K562 (cell line): ENCODE measurements around the gene TLE3. TPM values are rescaled to one million over a fixed set of nuclear protein-coding genes. Genes with fewer than 3 reads are reported as not detected.

Experiments
- ATF7 ChIP-seq: fragments of 450-650 bp; IDR thresholded peaks from 2 replicates; pipeline ENCODE4 v1.7.1; 2014; ENCODE audit warnings: mild to moderate bottlenecking, moderate library complexity
- BMI1 ChIP-seq: fragments of 150-350 bp; IDR thresholded peaks from 2 replicates; pipeline ENCODE4 v1.6.1; 2014; ENCODE audit warnings: low read length
- CHD1 ChIP-seq: fragments of 200-600 bp; sonication (generic); IDR thresholded peaks from one replicate; pipeline ENCODE4 v1.6.1; 2012; ENCODE audit warnings: mild to moderate bottlenecking, moderate library complexity, low read length, inconsistent platforms
- CSDE1 ChIP-seq, 2 experiments: fragments of 450-650 bp; IDR thresholded peaks; 2 replicates each; pipeline ENCODE4 v1.6.1; 2016; ENCODE audit warnings: mild to moderate bottlenecking in 1 of 2
- E2F4 ChIP-seq: sonication (generic); formaldehyde crosslinking; IDR thresholded peaks from 2 replicates; pipeline ENCODE4 v1.8.0; 2022; ENCODE audit warnings: mild to moderate bottlenecking, low read depth, missing genetic modification reagents
- FOXA3 ChIP-seq, 2 experiments: fragments of 450-650 bp in 1 of 2; sonication (generic) in 1 of 2; formaldehyde crosslinking; IDR thresholded peaks in 1 of 2; conservative IDR thresholded peaks in 1 of 2; 2 replicates each; pipeline versions ENCODE4 v1.4.0 to v1.8.0; 2020 to 2022; ENCODE audit warnings: mild to moderate bottlenecking in 2 of 2, missing genetic modification reagents in 1 of 2
- HOXB6 ChIP-seq: fragments of 250-450 bp; sonication (Bioruptor Pico); IDR thresholded peaks from 2 replicates; pipeline ENCODE4 v1.5.1; 2022; ENCODE audit warnings: mild to moderate bottlenecking, borderline replicate concordance
- KLF1 ChIP-seq: fragments of 450-650 bp; IDR thresholded peaks from 2 replicates; pipeline ENCODE4 v1.6.1; 2016; ENCODE audit warnings: missing genetic modification characterization, missing compliant biosample characterization
- NELFE ChIP-seq: IDR thresholded peaks from 2 replicates; pipeline ENCODE4 v1.6.1; 2011; ENCODE audit warnings: mild to moderate bottlenecking; ENCODE audit not compliant: insufficient read depth, insufficient read length
- NFYB ChIP-seq: IDR thresholded peaks from 2 replicates; pipeline ENCODE4 v1.6.1; 2011; ENCODE audit warnings: mild to moderate bottlenecking, moderate library complexity; ENCODE audit not compliant: insufficient read length; ENCODE audit errors: extremely low read depth
- OTX1 ChIP-seq: fragments of 450-650 bp; formaldehyde crosslinking; IDR thresholded peaks from 2 replicates; pipeline ENCODE4 v1.4.0; 2022; ENCODE audit warnings: mild to moderate bottlenecking
- POLR2A ChIP-seq: fragments of 450-650 bp; conservative IDR thresholded peaks from 2 replicates; pipeline ENCODE4 v1.6.1; 2016
- RFX7 ChIP-seq: fragments of 250-450 bp; sonication (Bioruptor Pico); IDR thresholded peaks from 2 replicates; pipeline ENCODE4 v1.5.1; 2021; ENCODE audit warnings: mild to moderate bottlenecking
- SMAD3 ChIP-seq: fragments of 450-650 bp; formaldehyde crosslinking; conservative IDR thresholded peaks from 2 replicates; pipeline ENCODE4 v1.4.0; 2020; ENCODE audit warnings: mild to moderate bottlenecking
- SREBF1 ChIP-seq: fragments of 150-350 bp; IDR thresholded peaks from 2 replicates; pipeline ENCODE4 v1.6.1; 2014; ENCODE audit warnings: antibody characterized with exemption, low read depth, low read length, borderline replicate concordance
- THAP7 ChIP-seq: fragments of 250-450 bp; sonication (Bioruptor Pico); IDR thresholded peaks from 2 replicates; pipeline ENCODE4 v1.5.0; 2021
- ZC3H11A ChIP-seq: IDR thresholded peaks from 2 replicates; pipeline ENCODE4 v1.6.1; 2012; ENCODE audit warnings: low read depth, low read length, improper control_type of control experiment
- ZFPM2 ChIP-seq: fragments of 250-450 bp; sonication (Bioruptor Pico); IDR thresholded peaks from 2 replicates; pipeline ENCODE4 v1.5.1; 2022; ENCODE audit warnings: mild to moderate bottlenecking
- ZNF436 ChIP-seq: fragments of 250-450, 450-650 bp; sonication (Bioruptor Pico); formaldehyde crosslinking; IDR thresholded peaks from 2 replicates; pipeline ENCODE4 v1.7.0; 2020; ENCODE audit warnings: mild to moderate bottlenecking
- ZNF518B ChIP-seq: fragments of 250-450 bp; sonication (Bioruptor Pico); IDR thresholded peaks from 2 replicates; pipeline ENCODE4 v1.5.0; 2021; ENCODE audit warnings: mild to moderate bottlenecking, moderate library complexity
- ZNF644 ChIP-seq: fragments of 200-800 bp; sonication (Bioruptor generic); IDR thresholded peaks from 2 replicates; pipeline ENCODE4 v1.6.1; 2016; ENCODE audit warnings: low read depth, missing genetic modification characterization, missing compliant biosample characterization
- ZNF695 ChIP-seq: fragments of 450-650 bp; formaldehyde crosslinking; IDR thresholded peaks from 2 replicates; pipeline ENCODE4 v1.4.0; 2020; ENCODE audit warnings: mild to moderate bottlenecking, moderate library complexity
- ZNF79 ChIP-seq: fragments of 250-450 bp; sonication (Bioruptor Pico); IDR thresholded peaks from 2 replicates; pipeline ENCODE4 v1.4.0; 2020; ENCODE audit warnings: low read depth, mild to moderate bottlenecking, moderate library complexity
- ZSCAN32 ChIP-seq: fragments of 450-650 bp; formaldehyde crosslinking; IDR thresholded peaks from 2 replicates; pipeline ENCODE4 v1.4.0; 2020; ENCODE audit warnings: mild to moderate bottlenecking, moderate library complexity
- polyA plus RNA-seq, 8 experiments: library from polyadenylated mRNA; depleted of rRNA in 4 of 8; stranded (reverse) in 5 of 8; unstranded in 3 of 8; fragments of >200 nt; fragmentation: Nextera tagmentation in 2 of 8; fragmentation: Illumina TruSeq in 1 of 8; extraction: Ambion mirVana in 2 of 8; extraction: Trizol in 1 of 8; gene quantifications; 2 replicates each; pipeline versions ENCODE4 v1.2.1 to v1.2.3, GENCODE V29; 2011 to 2014; ENCODE audit warnings: inconsistent platforms in 1 of 8, missing spikeins in 1 of 8
- total RNA-seq, 7 experiments: library from RNA; depleted of rRNA in 6 of 7; stranded (reverse); fragments of >200 nt in 6 of 7; fragmentation: Illumina TruSeq in 2 of 7; extraction: Trizol in 2 of 7; gene quantifications; 2 replicates each; pipeline versions ENCODE4 v1.2.1 to v1.2.3, GENCODE V29; 2011 to 2021; ENCODE audit warnings: low replicate concordance in 1 of 7

Gene TLE3
- total and polyA plus RNA-seq, 9 of the 15 experiments (the other 6 are each of a cell fraction or from before 2014, with no cell fraction given) = 1.5 to 84.2 (median 14.1) TPM

- no peak for TF ChIP-seq ZNF79 (CRISPR knock-in tag)
- no peak for TF ChIP-seq ZNF695 (CRISPR knock-in tag)
- TF ChIP-seq BMI1 = no peak
- TF ChIP-seq SREBF1 = no peak
- TF ChIP-seq CSDE1 (IDR thresholded peaks at IDR 0.05) = no peak
- TF ChIP-seq RFX7 (CRISPR knock-in tag) = no peak
- no peak for TF ChIP-seq THAP7
- peak; percentile 7 for TF ChIP-seq CHD1
- TF ChIP-seq E2F4 (CRISPR knock-in tag) = no peak
- TF ChIP-seq ZFPM2 (CRISPR knock-in tag) = no peak
- TF ChIP-seq FOXA3 (CRISPR knock-in tag; conservative IDR thresholded peaks at IDR 0.05 in 1 of 2, IDR thresholded peaks at IDR 0.05 in 1 of 2) = no peak
- TF ChIP-seq ZSCAN32 (CRISPR knock-in tag) = no peak
- TF ChIP-seq NFYB = peak; percentile 91
- TF ChIP-seq POLR2A = peak; percentile 96
- no peak for TF ChIP-seq ZNF436 (CRISPR knock-in tag)
- TF ChIP-seq OTX1 (CRISPR knock-in tag) = no peak
- TF ChIP-seq KLF1 = no peak
- peak; percentile 90 for TF ChIP-seq ATF7
- no peak for TF ChIP-seq NELFE
- TF ChIP-seq HOXB6 (CRISPR knock-in tag) = no peak
- TF ChIP-seq SMAD3 = no peak; the same call in 1 of the 2 replicates
- no peak for TF ChIP-seq ZC3H11A
- no peak for TF ChIP-seq ZNF644 (tag)
- TF ChIP-seq ZNF518B (CRISPR knock-in tag) = no peak
Observed at GRCh38 chr15:70099167-70099966, 1.6 kb upstream of the TLE3 start (continued).
